Breast epithelium (tissue), 4 donors: Measurements from ENCODE around the gene SORBS1. TPM values are rescaled to one million over a fixed set of nuclear protein-coding genes. Genes with fewer than 3 reads are reported as not detected.
A peak's percentile ranks its signal among the peaks of the same experiment; 100 is the strongest.

Source experiments
- DNase-seq, 2 donors: peaks; one replicate each; pipeline ENCODE4 v3.0.0-alpha.2; 2019; ENCODE audit warnings: low spot score in 2 of 2
- H3K27ac ChIP-seq, 2 donors: fragments of 200-600 bp; sonication (generic) in 1 of 2; one replicate each; pipeline ENCODE4 v1.5.1; 2016 to 2019; ENCODE audit warnings: mild to moderate bottlenecking in 1 of 2
- H3K27me3 ChIP-seq, 2 donors: fragments of 200-600 bp; sonication (generic) in 1 of 2; one replicate each; pipeline versions ENCODE4 v1.5.1 to v1.6.0; 2017 to 2019; ENCODE audit warnings: control low read depth in 1 of 2, mild to moderate bottlenecking in 1 of 2
- H3K36me3 ChIP-seq: fragments of 200-600 bp; one replicate; pipeline ENCODE4 v1.5.1; 2019
- H3K4me1 ChIP-seq, 2 donors: fragments of 200-600 bp; sonication (generic); one replicate each; pipeline ENCODE4 v1.5.1; 2016 to 2019; ENCODE audit warnings: control low read depth in 1 of 2
- H3K4me3 ChIP-seq, 3 donors: fragments of 200-600 bp; sonication (generic); 1 replicate in 2 of 3; 2 replicates in 1 of 3; pipeline ENCODE4 v1.5.1; 2016 to 2019; ENCODE audit warnings: mild to moderate bottlenecking in 3 of 3, moderate library complexity in 2 of 3
- H3K9me3 ChIP-seq, 2 donors: fragments of 200-600 bp; sonication (generic) in 1 of 2; one replicate each; pipeline ENCODE4 v1.5.1; 2016 to 2019; ENCODE audit warnings: control low read depth in 1 of 2
- POLR2A ChIP-seq: fragments of 450-650 bp; IDR thresholded peaks from one replicate; pipeline ENCODE4 v1.6.1; 2016; ENCODE audit warnings: antibody characterized with exemption, mild to moderate bottlenecking, moderate library complexity
- POLR2AphosphoS5 ChIP-seq, 3 donors: sonication (generic); formaldehyde crosslinking; IDR thresholded peaks; one replicate each; pipeline ENCODE4 v1.6.1; 2017; ENCODE audit warnings: antibody characterized with exemption in 3 of 3
- intact Hi-C: fragments of 100-400 bp; cut with DNase I; formaldehyde crosslinking; loops from one replicate; pipeline ENCODE4 v1.15.1; 2023; ENCODE audit warnings: low total_unique reads
- total RNA-seq, 3 donors: library from RNA; depleted of rRNA; stranded (reverse); fragments of >200 nt; gene quantifications; one replicate each; pipeline ENCODE4 v1.1.0, GENCODE V29; 2016
- TF ChIP-seq, protein P1 (sequence below), 3 donors: fragments of 450-650 bp; IDR thresholded peaks; one replicate each; pipeline ENCODE4 v1.5.1; 2016 to 2017; ENCODE audit warnings: antibody characterized with exemption in 3 of 3, mild to moderate bottlenecking in 3 of 3, moderate library complexity in 3 of 3

The SORBS1 gene
- total RNA-seq, 3 donors from 2014 or later, result 156 to 455 (median 200) TPM

DNA sequence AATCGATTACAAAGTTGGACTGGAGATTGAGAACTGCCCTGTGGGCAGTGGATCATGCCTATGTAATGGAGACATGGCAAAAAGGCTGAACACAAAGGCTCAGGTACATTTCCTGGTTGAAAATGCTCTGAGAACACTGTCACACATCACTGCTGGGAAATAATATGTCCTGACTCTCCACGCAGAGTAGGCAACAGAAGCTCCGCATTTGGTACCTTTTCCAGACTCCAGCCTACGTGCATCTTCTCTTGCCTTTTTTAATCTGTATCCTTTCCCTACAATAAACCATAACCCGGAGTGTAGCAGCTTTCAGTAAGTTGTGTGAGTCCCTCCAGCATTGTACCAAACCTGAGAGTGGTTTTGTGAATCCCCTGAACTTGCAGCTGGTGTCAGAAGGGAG is 134.7 kb downstream of the SORBS1 start:
- Histone ChIP-seq H3K36me3 (no peaks in the 10 kb centered on the region), H3K27ac (no peak overlapping the region), H3K4me3 (no peak overlapping the region), H3K27me3 (no peaks in the 10 kb centered on the region), H3K9me3 (no peaks in the 10 kb centered on the region), H3K4me1 (peaks cover 0 to 7% of the 10 kb centered on the region in 2 donors)
- intact Hi-C loops, result no loop called here
- DNase-seq, result no peak
- no peak for TF ChIP-seq POLR2AphosphoS5 (IDR thresholded peaks at IDR 0.05)
- TF ChIP-seq POLR2A, result no peak
- TF ChIP-seq, protein P1, sequence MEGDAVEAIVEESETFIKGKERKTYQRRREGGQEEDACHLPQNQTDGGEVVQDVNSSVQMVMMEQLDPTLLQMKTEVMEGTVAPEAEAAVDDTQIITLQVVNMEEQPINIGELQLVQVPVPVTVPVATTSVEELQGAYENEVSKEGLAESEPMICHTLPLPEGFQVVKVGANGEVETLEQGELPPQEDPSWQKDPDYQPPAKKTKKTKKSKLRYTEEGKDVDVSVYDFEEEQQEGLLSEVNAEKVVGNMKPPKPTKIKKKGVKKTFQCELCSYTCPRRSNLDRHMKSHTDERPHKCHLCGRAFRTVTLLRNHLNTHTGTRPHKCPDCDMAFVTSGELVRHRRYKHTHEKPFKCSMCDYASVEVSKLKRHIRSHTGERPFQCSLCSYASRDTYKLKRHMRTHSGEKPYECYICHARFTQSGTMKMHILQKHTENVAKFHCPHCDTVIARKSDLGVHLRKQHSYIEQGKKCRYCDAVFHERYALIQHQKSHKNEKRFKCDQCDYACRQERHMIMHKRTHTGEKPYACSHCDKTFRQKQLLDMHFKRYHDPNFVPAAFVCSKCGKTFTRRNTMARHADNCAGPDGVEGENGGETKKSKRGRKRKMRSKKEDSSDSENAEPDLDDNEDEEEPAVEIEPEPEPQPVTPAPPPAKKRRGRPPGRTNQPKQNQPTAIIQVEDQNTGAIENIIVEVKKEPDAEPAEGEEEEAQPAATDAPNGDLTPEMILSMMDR (IDR thresholded peaks at IDR 0.05), result no peak

DNA sequence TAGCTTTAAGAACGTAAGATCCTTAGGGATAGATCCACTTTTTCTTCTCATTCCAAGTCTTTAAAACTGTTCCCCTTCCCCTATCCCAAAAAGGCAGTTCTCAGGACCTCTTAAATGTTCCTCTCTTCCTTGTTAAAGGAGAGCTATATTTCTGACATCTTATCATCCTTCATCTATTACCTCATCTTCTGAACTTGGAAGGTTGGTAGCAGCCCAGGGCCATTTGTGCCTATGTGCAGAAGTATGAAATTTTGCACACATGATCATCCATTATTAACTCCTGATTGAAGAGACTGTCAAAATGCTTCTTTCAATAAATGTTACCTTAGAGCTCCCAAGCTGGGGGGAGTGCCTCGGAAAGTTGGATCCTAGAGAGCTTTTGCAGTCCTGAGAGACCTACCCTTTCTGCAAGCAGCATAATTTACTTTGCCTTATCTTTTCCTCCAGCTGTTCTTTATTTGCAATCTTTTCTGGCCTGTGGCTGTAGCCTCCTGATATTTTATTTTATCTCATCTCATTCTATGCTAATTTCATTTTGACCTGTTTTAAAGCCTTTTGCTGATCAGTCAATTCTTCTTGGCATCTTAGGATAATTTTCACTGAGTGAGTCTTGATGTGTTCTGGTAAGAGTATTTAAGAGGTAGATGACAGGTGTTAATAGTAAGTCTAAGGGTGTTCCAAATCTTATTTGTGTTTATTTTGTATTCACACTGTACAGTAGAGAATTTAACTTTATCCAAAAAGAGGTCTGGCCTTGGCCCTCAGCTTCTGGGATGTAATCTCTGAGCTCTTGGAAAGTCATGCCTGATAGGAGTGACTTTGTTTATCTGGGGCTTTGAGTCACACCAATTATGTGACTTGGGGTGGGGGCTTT is 135.3 kb downstream of the SORBS1 start:
- intact Hi-C loops, result no loop called here
- no peaks in the 10 kb centered on the region for H3K36me3 ChIP-seq
- H3K4me1 ChIP-seq, result peaks cover 0 to 7% of the 10 kb centered on the region in 2 donors
- no peaks in the 10 kb centered on the region for H3K27me3 ChIP-seq
- H3K27ac ChIP-seq, result no peak overlapping the region
- TF ChIP-seq, protein P1 (IDR thresholded peaks at IDR 0.05), result no peak
- no peak for TF ChIP-seq POLR2A
- no peak for TF ChIP-seq POLR2AphosphoS5 (IDR thresholded peaks at IDR 0.05)
- DNase-seq, result no peak
- no peak overlapping the region for H3K4me3 ChIP-seq
- no peaks in the 10 kb centered on the region for H3K9me3 ChIP-seq

DNA sequence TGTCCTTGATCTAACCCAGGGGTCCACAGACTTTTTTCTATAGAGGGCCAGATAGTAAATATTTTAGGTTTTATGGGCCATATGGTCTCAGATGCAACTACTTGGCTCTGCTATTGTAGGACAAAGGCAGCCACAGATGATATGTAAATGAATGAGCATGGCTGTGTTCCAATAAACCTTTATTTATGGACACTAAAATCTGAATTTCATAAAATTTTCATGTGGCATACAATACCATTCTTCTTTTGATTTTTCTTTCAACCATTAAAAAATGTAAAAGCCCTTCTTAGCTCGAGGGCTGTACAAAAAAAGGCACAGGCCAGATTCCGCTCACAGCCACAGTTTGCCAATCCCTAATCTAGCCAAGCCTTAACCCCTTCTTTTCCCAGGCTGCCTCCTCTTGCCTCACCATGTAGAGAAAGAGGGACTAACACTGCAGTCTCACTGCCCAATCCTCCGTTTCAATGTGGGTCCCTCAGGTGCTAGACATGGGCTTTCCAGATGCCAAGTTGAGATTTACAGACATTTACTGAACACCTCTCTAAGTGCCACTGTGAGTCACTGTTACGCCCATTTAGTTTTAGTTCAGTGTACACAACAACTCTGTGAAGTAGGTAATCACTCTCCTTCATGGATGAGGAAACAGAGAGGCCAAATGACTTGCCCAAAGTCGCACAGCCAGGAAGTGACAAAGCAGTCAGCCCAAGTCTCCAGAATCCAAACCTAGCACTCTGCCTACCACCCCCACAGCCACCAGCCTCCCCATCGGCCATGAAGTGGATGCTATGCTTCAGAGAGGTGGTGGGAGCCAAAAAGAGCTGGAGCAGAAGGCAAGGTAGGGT is 137.8 kb downstream of the SORBS1 start:
- TF ChIP-seq POLR2AphosphoS5 (IDR thresholded peaks at IDR 0.05) (no peak), POLR2A (no peak)
- TF ChIP-seq, protein P1 (IDR thresholded peaks at IDR 0.05), result no peak
- no peaks in the 10 kb centered on the region for H3K36me3 ChIP-seq
- H3K9me3 ChIP-seq, result no peaks in the 10 kb centered on the region
- no peak for DNase-seq
- H3K27ac ChIP-seq, result peak overlapping the region; percentile 13 to 33
- H3K4me1 ChIP-seq, result peaks cover 0 to 9% of the 10 kb centered on the region in 2 donors
- no peaks in the 10 kb centered on the region for H3K27me3 ChIP-seq
- no peak overlapping the region for H3K4me3 ChIP-seq
- intact Hi-C loops, result no loop called here

DNA sequence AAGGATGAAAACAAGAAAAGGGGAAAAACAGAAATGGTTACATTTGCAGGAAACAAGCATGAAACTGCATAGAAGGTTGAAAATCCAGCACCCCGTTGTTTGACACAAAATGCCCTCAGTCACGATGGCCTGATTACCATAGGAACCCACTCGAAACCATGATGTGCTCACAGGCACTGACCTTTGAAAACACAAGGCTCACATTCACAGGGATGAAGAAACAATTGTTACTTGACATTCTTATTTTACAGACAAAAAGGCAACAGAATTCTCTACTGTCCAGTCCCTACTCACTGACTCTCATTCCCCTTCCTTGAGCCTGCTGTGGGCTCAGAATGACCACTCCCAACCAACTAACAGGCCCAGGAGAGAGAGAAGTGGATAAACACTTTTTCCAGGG is 138.9 kb downstream of the SORBS1 start:
- no peak for DNase-seq
- no peaks in the 10 kb centered on the region for H3K9me3 ChIP-seq
- H3K27me3 ChIP-seq, result no peaks in the 10 kb centered on the region
- H3K27ac ChIP-seq, result peak overlapping the region; percentile 18 to 49
- H3K4me1 ChIP-seq, result peaks cover 0 to 10% of the 10 kb centered on the region in 2 donors
- H3K4me3 ChIP-seq, result no peak overlapping the region
- no peaks in the 10 kb centered on the region for H3K36me3 ChIP-seq
- TF ChIP-seq POLR2A, result no peak
- TF ChIP-seq, protein P1 (IDR thresholded peaks at IDR 0.05), result no peak
- TF ChIP-seq POLR2AphosphoS5 (IDR thresholded peaks at IDR 0.05), result no peak
- intact Hi-C loops, result no loop called here
